GM12872 (cell line): Measurements from ENCODE around the gene TSPAN32.

ENCODE experiments used
- CTCF ChIP-seq: IDR thresholded peaks from 3 replicates; pipeline ENCODE4 v1.5.1; 2011; ENCODE audit warnings: low read depth, mild to moderate bottlenecking, low read length, moderate library complexity; ENCODE audit not compliant: insufficient read depth

TSPAN32 gene

GRCh38 chr11:2304506-2305139, 2.8 kb downstream of the TSPAN32 start:
- TF ChIP-seq CTCF, result no peak

- TF ChIP-seq CTCF, result peak; percentile 92
Observed at GRCh38 chr11:2305140-2305778, 3.4 kb downstream of the TSPAN32 start.

- no peak for TF ChIP-seq CTCF
Observed at GRCh38 chr11:2305788-2306451, 4.1 kb downstream of the TSPAN32 start.

GRCh38 chr11:2306452-2306823, 4.6 kb downstream of the TSPAN32 start:
- no peak for TF ChIP-seq CTCF

GRCh38 chr11:2306877-2307500, 5.2 kb downstream of the TSPAN32 start:
- TF ChIP-seq CTCF, result no peak

- TF ChIP-seq CTCF, result no peak
Observed at GRCh38 chr11:2307501-2308331, 5.9 kb downstream of the TSPAN32 start.
